K562 (cell line): ENCODE data around the gene ALAS2. TPM values are rescaled to one million over a fixed set of nuclear protein-coding genes. Genes with fewer than 3 reads are reported as not detected.
A peak's percentile ranks its signal among the peaks of the same experiment; 100 is the strongest.

ENCODE experiments used
- ARID2 ChIP-seq: fragments of 450-650 bp; IDR thresholded peaks from 2 replicates; pipeline ENCODE4 v1.6.1; 2017; ENCODE audit warnings: antibody characterized with exemption, mild to moderate bottlenecking
- CAMTA2 ChIP-seq: fragments of 250-450 bp; sonication (Bioruptor Pico); conservative IDR thresholded peaks from 2 replicates; pipeline ENCODE4 v1.5.1; 2022
- ILK ChIP-seq: fragments of 450-650 bp; IDR thresholded peaks from 2 replicates; pipeline ENCODE4 v1.6.1; 2016; ENCODE audit warnings: missing genetic modification characterization, low read depth, mild to moderate bottlenecking, missing compliant biosample characterization, moderate library complexity, borderline replicate concordance
- MBD2 ChIP-seq: sonication (generic); IDR thresholded peaks from 2 replicates; pipeline ENCODE4 v1.6.1; 2016; ENCODE audit warnings: low read depth, borderline replicate concordance
- MIER1 ChIP-seq: fragments of 450-650 bp; IDR thresholded peaks from 2 replicates; pipeline ENCODE4 v1.6.1; 2016; ENCODE audit warnings: antibody characterized with exemption, mild to moderate bottlenecking, low read depth
- NCOA4 ChIP-seq: fragments of 450-650 bp; IDR thresholded peaks from 2 replicates; pipeline ENCODE4 v1.6.1; 2018; ENCODE audit warnings: mild to moderate bottlenecking; ENCODE audit not compliant: partially characterized antibody
- PHTF2 ChIP-seq: fragments of 250-450 bp; sonication (Bioruptor Pico); IDR thresholded peaks from 2 replicates; pipeline ENCODE4 v1.5.0; 2021; ENCODE audit warnings: mild to moderate bottlenecking
- POLR2G ChIP-seq: fragments of 200-400 bp; formaldehyde crosslinking; IDR thresholded peaks from 2 replicates; pipeline ENCODE4 v1.6.1; 2017; ENCODE audit warnings: low read depth, mild to moderate bottlenecking, antibody characterized with exemption, low read length, moderate library complexity
- RBM39 ChIP-seq: fragments of 200-400 bp; formaldehyde crosslinking; optimal IDR thresholded peaks from 2 replicates; pipeline ENCODE3; 2018; ENCODE audit warnings: low read depth, low read length
- SIX5 ChIP-seq, 2 experiments: IDR thresholded peaks; 2 replicates each; pipeline ENCODE4 v1.6.1; 2011; ENCODE audit warnings: low read length in 2 of 2, borderline replicate concordance in 1 of 2, low read depth in 1 of 2, mild to moderate bottlenecking in 1 of 2, moderate library complexity in 1 of 2; ENCODE audit not compliant: insufficient read depth in 1 of 2
- SMAD2 ChIP-seq: fragments of 150-350 bp; IDR thresholded peaks from 2 replicates; pipeline ENCODE4 v1.6.1; 2014; ENCODE audit warnings: low read depth, mild to moderate bottlenecking, low read length
- SMC3 ChIP-seq: conservative IDR thresholded peaks from 2 replicates; pipeline ENCODE4 v1.6.1; 2011; ENCODE audit warnings: low read depth, low read length, improper control_type of control experiment; ENCODE audit not compliant: insufficient read depth
- TFE3 ChIP-seq: fragments of 450-650 bp; formaldehyde crosslinking; IDR thresholded peaks from 2 replicates; pipeline ENCODE4 v1.4.0; 2020; ENCODE audit warnings: mild to moderate bottlenecking, mixed read lengths
- ZEB2 ChIP-seq: fragments of 450-650 bp; IDR thresholded peaks from 2 replicates; pipeline ENCODE4 v1.6.1; 2016
- ZNF143 ChIP-seq: sonication (generic); formaldehyde crosslinking; IDR thresholded peaks from 2 replicates; pipeline ENCODE4 v1.9.0; 2022; ENCODE audit warnings: mild to moderate bottlenecking, missing genetic modification reagents
- polyA plus RNA-seq, 8 experiments: library from polyadenylated mRNA; depleted of rRNA in 4 of 8; stranded (reverse) in 5 of 8; unstranded in 3 of 8; fragments of >200 nt; fragmentation: Nextera tagmentation in 2 of 8; fragmentation: Illumina TruSeq in 1 of 8; extraction: Ambion mirVana in 2 of 8; extraction: Trizol in 1 of 8; gene quantifications; 2 replicates each; pipeline versions ENCODE4 v1.2.1 to v1.2.3, GENCODE V29; 2011 to 2014; ENCODE audit warnings: inconsistent platforms in 1 of 8, missing spikeins in 1 of 8
- total RNA-seq, 7 experiments: library from RNA; depleted of rRNA in 6 of 7; stranded (reverse); fragments of >200 nt in 6 of 7; fragmentation: Illumina TruSeq in 2 of 7; extraction: Trizol in 2 of 7; gene quantifications; 2 replicates each; pipeline versions ENCODE4 v1.2.1 to v1.2.3, GENCODE V29; 2011 to 2021; ENCODE audit warnings: low replicate concordance in 1 of 7
- TF ChIP-seq, protein P1 (sequence below), 2 experiments: IDR thresholded peaks; 2 replicates each; pipeline ENCODE4 v1.6.1; 2012; ENCODE audit warnings: improper control_type of control experiment in 2 of 2, low read depth in 2 of 2, low read length in 2 of 2, borderline replicate concordance in 1 of 2
- TF ChIP-seq, protein P2 (sequence below): fragments of 250-450 bp; sonication (Bioruptor Pico); IDR thresholded peaks from 2 replicates; pipeline ENCODE4 v1.5.0; 2022; ENCODE audit warnings: mild to moderate bottlenecking
- TF ChIP-seq, protein P3 (sequence below): fragments of 200-800 bp; sonication (Bioruptor generic); IDR thresholded peaks from 2 replicates; pipeline ENCODE4 v1.6.1; 2017; ENCODE audit warnings: missing genetic modification characterization, missing compliant biosample characterization

ALAS2 gene
- total and polyA plus RNA-seq, 9 of the 15 experiments (the other 6 are each of a cell fraction or from before 2014, with no cell fraction given), result 14.6 to 101 (median 33.4) TPM

DNA sequence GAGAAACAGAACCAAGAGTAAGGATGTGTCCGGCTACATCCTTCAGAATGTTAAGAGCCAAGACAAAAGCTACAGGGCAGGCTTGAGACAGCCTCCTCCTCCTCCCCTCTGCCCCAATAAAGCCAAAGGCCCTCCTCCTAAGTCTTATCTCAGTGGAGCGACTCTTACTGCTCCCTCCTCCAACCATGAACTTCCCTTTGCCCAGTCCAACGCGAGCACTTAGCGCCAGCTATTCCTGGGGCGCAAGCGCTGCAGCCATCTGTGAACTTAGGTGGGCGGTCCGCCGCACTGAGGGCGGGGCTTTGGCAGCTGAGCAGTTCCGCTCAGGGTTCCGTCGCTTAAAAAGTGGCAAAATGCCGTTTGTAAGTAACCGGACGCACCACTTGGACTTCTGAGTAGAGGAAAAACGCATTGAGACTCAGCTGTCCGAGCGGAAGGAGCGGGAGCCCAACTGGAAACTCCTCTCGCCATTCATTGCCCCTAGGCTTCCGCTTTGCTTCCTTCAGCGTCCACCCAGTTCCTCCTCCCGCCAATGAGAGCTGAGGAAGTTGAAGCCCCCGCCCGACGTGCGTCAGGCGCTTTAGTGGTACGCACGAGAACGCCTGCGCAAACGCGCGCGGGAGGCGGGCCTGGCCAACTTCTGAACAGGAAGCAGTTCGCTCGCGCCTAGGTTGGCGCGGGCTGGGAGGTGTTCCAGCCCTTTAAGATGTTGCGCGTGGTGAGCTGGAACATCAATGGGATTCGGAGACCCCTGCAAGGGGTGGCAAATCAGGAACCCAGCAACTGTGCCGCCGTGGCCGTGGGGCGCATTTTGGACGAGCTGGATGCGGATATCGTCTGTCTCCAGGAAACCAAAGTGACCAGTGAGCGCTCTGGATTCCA is 30.8 kb downstream of the ALAS2 start, which contains the start of gene APEX2 (continued):
- TF ChIP-seq, protein P1, sequence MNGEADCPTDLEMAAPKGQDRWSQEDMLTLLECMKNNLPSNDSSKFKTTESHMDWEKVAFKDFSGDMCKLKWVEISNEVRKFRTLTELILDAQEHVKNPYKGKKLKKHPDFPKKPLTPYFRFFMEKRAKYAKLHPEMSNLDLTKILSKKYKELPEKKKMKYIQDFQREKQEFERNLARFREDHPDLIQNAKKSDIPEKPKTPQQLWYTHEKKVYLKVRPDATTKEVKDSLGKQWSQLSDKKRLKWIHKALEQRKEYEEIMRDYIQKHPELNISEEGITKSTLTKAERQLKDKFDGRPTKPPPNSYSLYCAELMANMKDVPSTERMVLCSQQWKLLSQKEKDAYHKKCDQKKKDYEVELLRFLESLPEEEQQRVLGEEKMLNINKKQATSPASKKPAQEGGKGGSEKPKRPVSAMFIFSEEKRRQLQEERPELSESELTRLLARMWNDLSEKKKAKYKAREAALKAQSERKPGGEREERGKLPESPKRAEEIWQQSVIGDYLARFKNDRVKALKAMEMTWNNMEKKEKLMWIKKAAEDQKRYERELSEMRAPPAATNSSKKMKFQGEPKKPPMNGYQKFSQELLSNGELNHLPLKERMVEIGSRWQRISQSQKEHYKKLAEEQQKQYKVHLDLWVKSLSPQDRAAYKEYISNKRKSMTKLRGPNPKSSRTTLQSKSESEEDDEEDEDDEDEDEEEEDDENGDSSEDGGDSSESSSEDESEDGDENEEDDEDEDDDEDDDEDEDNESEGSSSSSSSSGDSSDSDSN (IDR thresholded peaks at IDR 0.05; ENCODE audit: borderline replicate concordance in 1 of 2, low read depth in 2 of 2, low read length in 2 of 2), result no peak
- no peak for TF ChIP-seq SIX5 (IDR thresholded peaks at IDR 0.05; ENCODE audit: borderline replicate concordance in 1 of 2, insufficient read depth in 1 of 2, low read depth in 1 of 2, low read length in 2 of 2)
- TF ChIP-seq, protein P2, sequence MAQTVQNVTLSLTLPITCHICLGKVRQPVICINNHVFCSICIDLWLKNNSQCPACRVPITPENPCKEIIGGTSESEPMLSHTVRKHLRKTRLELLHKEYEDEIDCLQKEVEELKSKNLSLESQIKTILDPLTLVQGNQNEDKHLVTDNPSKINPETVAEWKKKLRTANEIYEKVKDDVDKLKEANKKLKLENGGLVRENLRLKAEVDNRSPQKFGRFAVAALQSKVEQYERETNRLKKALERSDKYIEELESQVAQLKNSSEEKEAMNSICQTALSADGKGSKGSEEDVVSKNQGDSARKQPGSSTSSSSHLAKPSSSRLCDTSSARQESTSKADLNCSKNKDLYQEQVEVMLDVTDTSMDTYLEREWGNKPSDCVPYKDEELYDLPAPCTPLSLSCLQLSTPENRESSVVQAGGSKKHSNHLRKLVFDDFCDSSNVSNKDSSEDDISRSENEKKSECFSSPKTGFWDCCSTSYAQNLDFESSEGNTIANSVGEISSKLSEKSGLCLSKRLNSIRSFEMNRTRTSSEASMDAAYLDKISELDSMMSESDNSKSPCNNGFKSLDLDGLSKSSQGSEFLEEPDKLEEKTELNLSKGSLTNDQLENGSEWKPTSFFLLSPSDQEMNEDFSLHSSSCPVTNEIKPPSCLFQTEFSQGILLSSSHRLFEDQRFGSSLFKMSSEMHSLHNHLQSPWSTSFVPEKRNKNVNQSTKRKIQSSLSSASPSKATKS (CRISPR knock-in tag), result no peak
- TF ChIP-seq PHTF2 (CRISPR knock-in tag), result no peak
- no peak for TF ChIP-seq ZNF143 (CRISPR knock-in tag)
- TF ChIP-seq MIER1, result no peak
- TF ChIP-seq CAMTA2, result no peak
- TF ChIP-seq ZEB2, result no peak
- TF ChIP-seq ARID2, result no peak
- TF ChIP-seq SMAD2, result no peak
- TF ChIP-seq MBD2, result peak; percentile 13; the same call in 1 of the 2 replicates
- TF ChIP-seq ILK (tag), result no peak
- TF ChIP-seq TFE3 (CRISPR knock-in tag), result no peak
- peak; percentile 89 for TF ChIP-seq POLR2G
- TF ChIP-seq, protein P3, sequence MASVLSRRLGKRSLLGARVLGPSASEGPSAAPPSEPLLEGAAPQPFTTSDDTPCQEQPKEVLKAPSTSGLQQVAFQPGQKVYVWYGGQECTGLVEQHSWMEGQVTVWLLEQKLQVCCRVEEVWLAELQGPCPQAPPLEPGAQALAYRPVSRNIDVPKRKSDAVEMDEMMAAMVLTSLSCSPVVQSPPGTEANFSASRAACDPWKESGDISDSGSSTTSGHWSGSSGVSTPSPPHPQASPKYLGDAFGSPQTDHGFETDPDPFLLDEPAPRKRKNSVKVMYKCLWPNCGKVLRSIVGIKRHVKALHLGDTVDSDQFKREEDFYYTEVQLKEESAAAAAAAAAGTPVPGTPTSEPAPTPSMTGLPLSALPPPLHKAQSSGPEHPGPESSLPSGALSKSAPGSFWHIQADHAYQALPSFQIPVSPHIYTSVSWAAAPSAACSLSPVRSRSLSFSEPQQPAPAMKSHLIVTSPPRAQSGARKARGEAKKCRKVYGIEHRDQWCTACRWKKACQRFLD (CRISPR knock-in tag), result no peak
- TF ChIP-seq SMC3, result no peak
- TF ChIP-seq NCOA4, result no peak
- TF ChIP-seq RBM39, result no peak
